ENCODE results near the gene TMEM163. TPM values are rescaled to one million over a fixed set of nuclear protein-coding genes. Genes with fewer than 3 reads are reported as not detected.
"Not testable (repeated sequence)": the region's sequence is repeated elsewhere in the genome, so short reads cannot be mapped to it uniquely, and the experiment has no call there.

Gene TMEM163
- total and polyA plus RNA-seq, 2 donors from 2014 or later, result 2.6 to 5.9 TPM

- no peak for TF ChIP-seq CTCF (IDR thresholded peaks at IDR 0.05; ENCODE audit: borderline replicate concordance, extremely low read depth, insufficient read depth)
- DNase-seq (no peak), FAIRE-seq (no peak)
- Histone ChIP-seq H3K9ac (ENCODE audit: low read length in 3 of 3) (no peak overlapping the region), H3K27ac (ENCODE audit: low read depth in 2 of 2, low read length in 2 of 2) (no peak overlapping the region), H3K9me3 (ENCODE audit: control insufficient read depth in 2 of 3, insufficient read depth in 1 of 3, low read length in 3 of 3) (peaks cover 0 to 10% (median 0%) of the 10 kb centered on the region in 3 donors), H3K4me3 (ENCODE audit: low read length in 3 of 3) (no peak overlapping the region), H3K36me3 (ENCODE audit: control insufficient read depth in 2 of 3, insufficient read depth in 3 of 3, low read length in 3 of 3) (no peaks in the 10 kb centered on the region), H3K4me1 (ENCODE audit: control insufficient read depth in 2 of 3, insufficient read depth in 2 of 3, low read depth in 1 of 3, low read length in 3 of 3) (peaks cover 0 to 6% (median 4%) of the 10 kb centered on the region in 3 donors), H3K27me3 (ENCODE audit: control insufficient read depth, insufficient read depth, low read length) (no peaks in the 10 kb centered on the region)
- intact Hi-C loops (cut with DNase I), result no loop called here
These were observed 128.1 kb downstream of the TMEM163 start for GRCh38 chr2:134590679-134591078.

- H3K27me3 ChIP-seq (ENCODE audit: control insufficient read depth, insufficient read depth, low read length); H3K9me3 ChIP-seq (ENCODE audit: control insufficient read depth in 2 of 3, insufficient read depth in 1 of 3, low read length in 3 of 3); H3K9ac ChIP-seq (ENCODE audit: low read length in 3 of 3); H3K4me1 ChIP-seq (ENCODE audit: control insufficient read depth in 2 of 3, insufficient read depth in 2 of 3, low read depth in 1 of 3, low read length in 3 of 3); H3K4me3 ChIP-seq (ENCODE audit: low read length in 3 of 3); H3K36me3 ChIP-seq (ENCODE audit: control insufficient read depth in 2 of 3, insufficient read depth in 3 of 3, low read length in 3 of 3); H3K27ac ChIP-seq (ENCODE audit: low read depth in 2 of 2, low read length in 2 of 2); DNase-seq; FAIRE-seq; intact Hi-C loops (cut with DNase I): not testable (repeated sequence)
These were observed 129.4 kb downstream of the TMEM163 start for GRCh38 chr2:134589171-134590083.

DNA sequence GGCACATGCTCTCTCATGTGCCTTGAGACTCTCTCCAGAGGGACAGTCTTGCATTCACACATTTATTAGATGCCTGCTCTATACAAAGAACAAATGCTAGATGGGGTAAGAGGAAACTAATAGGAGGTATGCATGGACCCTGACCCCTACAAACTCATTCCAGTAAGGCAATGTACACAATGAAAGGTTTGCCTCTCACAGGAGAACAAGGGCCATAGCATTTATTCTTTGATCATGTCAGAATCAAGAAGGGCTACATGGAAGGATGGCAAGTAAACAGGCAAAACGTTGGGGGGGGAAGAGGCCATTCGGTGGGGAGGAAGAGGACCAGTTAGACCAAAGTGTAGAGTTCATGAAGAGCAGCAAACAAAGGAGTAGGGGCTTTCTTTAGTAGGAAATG is 130.2 kb downstream of the TMEM163 start:
- FAIRE-seq, result no peak
- intact Hi-C loops (cut with DNase I), result no loop called here
- Histone ChIP-seq H3K27ac (ENCODE audit: low read depth in 2 of 2, low read length in 2 of 2) (no peak overlapping the region), H3K4me1 (ENCODE audit: control insufficient read depth in 2 of 3, insufficient read depth in 2 of 3, low read depth in 1 of 3, low read length in 3 of 3) (peaks cover 0 to 6% (median 4%) of the 10 kb centered on the region in 3 donors), H3K27me3 (ENCODE audit: control insufficient read depth, insufficient read depth, low read length) (no peaks in the 10 kb centered on the region), H3K36me3 (ENCODE audit: control insufficient read depth in 2 of 3, insufficient read depth in 3 of 3, low read length in 3 of 3) (no peaks in the 10 kb centered on the region), H3K9ac (ENCODE audit: low read length in 3 of 3) (no peak overlapping the region), H3K4me3 (ENCODE audit: low read length in 3 of 3) (no peak overlapping the region), H3K9me3 (ENCODE audit: control insufficient read depth in 2 of 3, insufficient read depth in 1 of 3, low read length in 3 of 3) (peaks cover 0 to 10% (median 0%) of the 10 kb centered on the region in 3 donors)
- no peak for TF ChIP-seq CTCF (IDR thresholded peaks at IDR 0.05; ENCODE audit: borderline replicate concordance, extremely low read depth, insufficient read depth)
- DNase-seq, result no peak

GRCh38 chr2:134586326-134586965 is 132.4 kb downstream of the TMEM163 start:
- Histone ChIP-seq H3K36me3 (ENCODE audit: control insufficient read depth in 2 of 3, insufficient read depth in 3 of 3, low read length in 3 of 3) (no peaks in the 10 kb centered on the region), H3K27ac (ENCODE audit: low read depth in 2 of 2, low read length in 2 of 2) (no peak overlapping the region), H3K4me3 (ENCODE audit: low read length in 3 of 3) (no peak overlapping the region), H3K4me1 (ENCODE audit: control insufficient read depth in 2 of 3, insufficient read depth in 2 of 3, low read depth in 1 of 3, low read length in 3 of 3) (no peaks in the 10 kb centered on the region), H3K9ac (ENCODE audit: low read length in 3 of 3) (no peak overlapping the region), H3K27me3 (ENCODE audit: control insufficient read depth, insufficient read depth, low read length) (no peaks in the 10 kb centered on the region), H3K9me3 (ENCODE audit: control insufficient read depth in 2 of 3, insufficient read depth in 1 of 3, low read length in 3 of 3) (peaks cover 0 to 10% (median 0%) of the 10 kb centered on the region in 3 donors)
- DNase-seq (no peak), FAIRE-seq (no peak)
- no peak for TF ChIP-seq CTCF (IDR thresholded peaks at IDR 0.05; ENCODE audit: borderline replicate concordance, extremely low read depth, insufficient read depth)
- intact Hi-C loops (cut with DNase I), result no loop called here
